GM21619 (cell line): ENCODE data around the gene TNRC18.
"Not testable (repeated sequence)": the region's sequence is repeated elsewhere in the genome, so short reads cannot be mapped to it uniquely, and the experiment has no call there.

Source experiments
- ATAC-seq: cut with Tn5 transposase; IDR thresholded peaks from one replicate; pipeline ENCODE4 v1.9.1; 2021; ENCODE audit not compliant: unreplicated experiment

Gene TNRC18

DNA sequence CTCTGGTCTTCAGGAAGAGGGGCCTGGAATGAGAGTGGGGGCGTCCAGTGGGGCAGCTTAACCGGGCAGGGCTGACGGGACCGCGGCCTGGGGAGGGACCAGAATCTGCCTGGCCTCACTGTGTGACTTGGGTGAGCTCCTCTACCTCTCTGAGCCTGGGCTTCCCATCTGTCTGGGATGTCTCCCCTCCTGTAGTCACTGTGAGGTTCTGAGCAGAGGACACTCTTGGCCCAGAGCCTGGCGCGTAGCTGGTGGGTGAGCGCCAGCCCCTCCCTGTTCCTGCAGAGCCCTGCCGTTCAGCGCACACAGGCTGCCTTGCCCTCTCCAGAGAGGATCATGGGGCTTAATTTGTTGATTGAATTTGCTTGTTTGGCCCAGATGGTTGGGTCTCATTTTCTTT is 148.1 kb downstream of the TNRC18 start:
- ATAC-seq, result not testable (repeated sequence)

- ATAC-seq, result not testable (repeated sequence)
Observed at GRCh38 chr7:5274985-5275431, 148.6 kb downstream of the TNRC18 start.

DNA sequence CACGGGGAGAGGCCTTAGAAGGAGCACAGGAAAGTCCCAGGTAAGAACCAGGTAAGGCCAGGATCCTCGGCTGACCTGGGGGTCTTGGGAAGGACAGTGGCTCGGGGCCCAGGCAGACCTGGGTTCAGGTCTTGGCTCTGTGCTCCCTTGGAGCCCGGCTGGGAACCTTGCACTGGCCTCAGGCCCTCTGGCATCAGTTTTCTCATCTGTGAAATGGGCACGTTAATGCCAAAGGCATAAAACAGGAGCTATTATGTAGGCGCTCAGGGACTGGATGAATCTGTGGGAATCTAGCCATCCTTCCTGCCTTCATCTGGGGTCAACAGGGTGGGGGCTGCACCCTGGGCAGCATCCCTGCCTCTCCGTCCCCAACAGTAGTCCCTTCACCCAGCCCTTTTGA is 149.2 kb downstream of the TNRC18 start:
- no peak for ATAC-seq

- ATAC-seq, result not testable (repeated sequence)
Observed at GRCh38 chr7:5273831-5274405, 149.7 kb downstream of the TNRC18 start.

GRCh38 chr7:5270788-5271187 is 152.8 kb downstream of the TNRC18 start:
- ATAC-seq, result no peak

- not testable (repeated sequence) for ATAC-seq
Observed at GRCh38 chr7:5269992-5270657, 153.5 kb downstream of the TNRC18 start.

- ATAC-seq, result not testable (repeated sequence)
Observed at GRCh38 chr7:5267829-5268228, 155.8 kb downstream of the TNRC18 start.

DNA sequence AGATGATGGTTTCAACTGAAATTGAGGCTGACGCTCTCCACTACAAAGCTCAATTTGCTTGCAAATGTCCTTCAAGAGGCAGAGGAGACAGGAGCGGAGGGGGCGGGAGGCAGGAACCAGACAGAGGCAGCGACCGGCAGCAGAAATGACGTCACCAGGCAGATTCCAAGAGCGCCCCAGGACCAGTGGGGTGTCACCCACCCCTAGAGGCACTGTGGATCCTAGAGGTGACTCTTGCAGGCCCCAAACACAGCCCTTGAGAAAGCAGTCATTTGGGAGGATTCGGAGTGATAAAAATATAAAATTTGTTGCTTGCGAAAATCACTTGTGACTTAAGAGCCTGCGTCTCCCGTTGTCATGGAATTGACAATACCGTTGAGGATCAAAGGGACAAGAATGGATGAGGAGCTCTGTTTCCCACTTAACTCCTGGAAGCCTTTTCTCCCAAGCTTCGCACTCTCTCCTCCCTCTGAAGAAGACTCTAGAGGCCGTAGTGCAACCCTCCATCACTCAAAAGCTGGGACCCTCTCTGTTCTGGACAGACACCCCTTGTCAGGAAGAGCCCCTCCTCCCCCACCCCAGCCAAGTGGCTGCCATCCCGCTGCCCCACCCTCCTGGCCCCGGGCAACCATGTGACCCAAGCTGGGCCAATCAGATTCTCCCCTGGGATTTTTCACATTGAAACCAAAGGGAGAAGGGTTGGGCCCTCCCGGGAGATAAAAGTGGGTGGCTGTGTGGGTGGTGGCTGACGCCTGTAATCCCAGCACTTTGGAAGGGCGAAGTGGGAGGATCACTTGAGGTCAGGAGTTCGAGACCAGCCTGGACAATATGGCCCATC is 157.2 kb downstream of the TNRC18 start:
- no peak for ATAC-seq

DNA sequence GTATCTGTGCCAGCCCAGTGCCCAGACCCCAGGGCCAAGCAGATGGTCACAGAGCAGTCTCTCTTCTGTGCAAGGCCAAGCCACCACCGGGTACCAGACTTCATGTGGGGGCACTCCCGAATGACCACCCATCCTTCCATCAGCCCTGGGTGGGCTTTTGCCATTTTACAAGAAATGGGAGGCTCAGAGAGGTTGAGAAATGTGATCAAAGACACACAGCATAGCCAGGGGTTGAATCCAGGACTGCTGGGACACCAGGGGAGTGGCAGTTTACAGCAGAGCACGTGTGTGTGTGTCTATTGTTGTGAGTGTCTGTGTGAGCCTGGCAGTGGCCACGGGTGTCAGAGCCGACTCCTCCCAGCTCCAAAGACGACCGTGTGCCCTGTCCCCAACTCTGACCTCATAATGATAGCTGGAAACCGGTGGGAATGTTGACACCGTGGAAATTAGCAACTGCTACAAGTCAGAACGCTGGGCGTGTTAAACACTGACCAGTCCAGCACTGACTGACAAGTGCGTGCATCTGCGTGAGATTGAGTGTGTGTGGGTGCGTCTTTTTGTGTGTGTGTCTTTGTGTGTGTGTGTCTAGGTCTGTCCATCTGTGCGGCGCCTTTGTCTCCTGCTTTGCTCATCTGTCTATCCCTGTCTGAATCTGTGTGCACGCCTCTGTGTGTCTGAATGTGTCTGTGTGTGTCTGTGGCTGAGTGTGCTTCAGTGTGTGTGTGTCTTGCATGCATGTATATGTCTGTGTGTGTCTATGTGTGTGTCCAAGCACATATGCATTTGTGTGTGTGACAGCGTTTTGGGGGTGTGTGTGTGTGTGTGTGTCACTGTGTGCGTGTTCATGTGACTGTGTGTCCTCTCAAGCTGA is 158.1 kb downstream of the TNRC18 start:
- ATAC-seq, result no peak

- not testable (repeated sequence) for ATAC-seq
Observed at GRCh38 chr7:5263066-5263465, 160.6 kb downstream of the TNRC18 start.

- not testable (repeated sequence) for ATAC-seq
Observed at GRCh38 chr7:5260530-5261068, 163.0 kb downstream of the TNRC18 start.
